ENCODE measurements around the gene STRA8.

- TF ChIP-seq, protein P1, sequence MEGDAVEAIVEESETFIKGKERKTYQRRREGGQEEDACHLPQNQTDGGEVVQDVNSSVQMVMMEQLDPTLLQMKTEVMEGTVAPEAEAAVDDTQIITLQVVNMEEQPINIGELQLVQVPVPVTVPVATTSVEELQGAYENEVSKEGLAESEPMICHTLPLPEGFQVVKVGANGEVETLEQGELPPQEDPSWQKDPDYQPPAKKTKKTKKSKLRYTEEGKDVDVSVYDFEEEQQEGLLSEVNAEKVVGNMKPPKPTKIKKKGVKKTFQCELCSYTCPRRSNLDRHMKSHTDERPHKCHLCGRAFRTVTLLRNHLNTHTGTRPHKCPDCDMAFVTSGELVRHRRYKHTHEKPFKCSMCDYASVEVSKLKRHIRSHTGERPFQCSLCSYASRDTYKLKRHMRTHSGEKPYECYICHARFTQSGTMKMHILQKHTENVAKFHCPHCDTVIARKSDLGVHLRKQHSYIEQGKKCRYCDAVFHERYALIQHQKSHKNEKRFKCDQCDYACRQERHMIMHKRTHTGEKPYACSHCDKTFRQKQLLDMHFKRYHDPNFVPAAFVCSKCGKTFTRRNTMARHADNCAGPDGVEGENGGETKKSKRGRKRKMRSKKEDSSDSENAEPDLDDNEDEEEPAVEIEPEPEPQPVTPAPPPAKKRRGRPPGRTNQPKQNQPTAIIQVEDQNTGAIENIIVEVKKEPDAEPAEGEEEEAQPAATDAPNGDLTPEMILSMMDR (IDR thresholded peaks at IDR 0.05), result no peak
- TF ChIP-seq POLR2A (IDR thresholded peaks at IDR 0.05), result no peak
Observed at GRCh38 chr7:135185471-135186260, 48.0 kb upstream of the STRA8 start.
